ENCODE results near the gene NSF. TPM values are rescaled to one million over a fixed set of nuclear protein-coding genes. Genes with fewer than 3 reads are reported as not detected.
"Not testable (repeated sequence)": the region's sequence is repeated elsewhere in the genome, so short reads cannot be mapped to it uniquely, and the experiment has no call there.

The NSF gene
- total RNA-seq, 4 donors from 2014 or later, result 24.5 to 80.0 (median 44.6) TPM

DNA sequence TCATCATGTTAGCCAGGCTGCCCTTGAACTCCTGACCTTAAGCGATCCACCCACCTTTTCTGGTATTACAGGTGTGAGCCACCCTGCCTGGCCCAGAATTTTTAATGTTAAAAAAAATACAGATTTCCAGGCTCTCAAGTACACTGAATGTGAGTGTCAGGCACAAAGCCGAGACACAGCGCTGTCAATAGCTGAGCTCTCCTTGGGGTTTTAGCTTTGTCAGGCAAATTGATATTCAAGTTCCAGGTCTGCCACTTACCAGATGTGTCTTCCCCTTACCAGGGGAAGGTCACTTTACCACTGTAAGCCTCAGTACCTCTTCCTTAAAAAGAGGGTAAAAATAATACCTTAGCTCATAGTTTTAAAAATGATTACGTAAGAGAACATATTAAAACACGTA, 67.8 kb downstream of the NSF start:
- not testable (repeated sequence) for H3K27me3 ChIP-seq, DNase-seq

DNA sequence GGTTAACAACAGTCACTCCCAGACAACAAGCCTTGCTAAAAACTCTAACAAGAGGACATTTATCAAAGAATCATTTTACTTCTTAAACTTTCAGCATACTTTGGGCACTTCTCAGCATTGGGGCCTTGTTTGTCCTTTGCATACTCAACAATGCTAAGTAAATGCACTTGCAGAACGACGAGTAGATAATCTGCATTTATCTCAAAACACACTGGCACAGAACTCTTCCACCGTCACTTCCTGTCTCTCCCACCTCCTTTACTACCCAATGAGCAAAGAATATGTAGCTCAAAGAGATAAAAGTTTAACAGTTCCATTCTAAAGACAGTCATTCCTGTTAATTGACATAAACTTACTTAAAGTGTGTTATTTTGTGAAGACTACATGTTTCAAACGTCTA, 69.2 kb downstream of the NSF start:
- H3K9me3 ChIP-seq, H3K27ac ChIP-seq, DNase-seq, H3K4me1 ChIP-seq, H3K27me3 ChIP-seq, H3K36me3 ChIP-seq, H3K4me3 ChIP-seq: not testable (repeated sequence)

More for the DNA sequence above, 67.8 kb downstream of the NSF start:
- not testable (repeated sequence) for H3K4me3 ChIP-seq, H3K36me3 ChIP-seq, H3K9me3 ChIP-seq, H3K27ac ChIP-seq, H3K4me1 ChIP-seq

DNA sequence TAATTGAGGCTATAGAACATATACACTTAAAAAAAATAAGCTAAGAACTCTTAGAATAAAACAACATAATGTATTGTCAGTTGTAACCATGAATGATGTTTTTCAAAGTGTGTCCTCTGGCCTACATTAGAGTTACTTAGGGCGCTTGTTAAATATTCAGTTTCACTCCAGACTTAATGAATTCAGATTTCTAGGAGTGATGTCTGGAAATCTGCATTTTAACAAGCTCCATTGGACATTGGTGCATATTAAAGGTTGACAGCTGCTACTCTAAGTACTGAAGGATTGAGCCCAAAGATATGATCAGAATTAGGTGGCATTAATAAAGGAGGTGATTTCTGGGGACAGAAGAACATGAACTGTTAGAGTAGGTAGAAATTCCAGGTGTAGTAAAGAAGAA, 72.7 kb downstream of the NSF start:
- not testable (repeated sequence) for H3K27ac ChIP-seq, DNase-seq, H3K4me1 ChIP-seq, H3K4me3 ChIP-seq, H3K36me3 ChIP-seq, H3K27me3 ChIP-seq, H3K9me3 ChIP-seq

DNA sequence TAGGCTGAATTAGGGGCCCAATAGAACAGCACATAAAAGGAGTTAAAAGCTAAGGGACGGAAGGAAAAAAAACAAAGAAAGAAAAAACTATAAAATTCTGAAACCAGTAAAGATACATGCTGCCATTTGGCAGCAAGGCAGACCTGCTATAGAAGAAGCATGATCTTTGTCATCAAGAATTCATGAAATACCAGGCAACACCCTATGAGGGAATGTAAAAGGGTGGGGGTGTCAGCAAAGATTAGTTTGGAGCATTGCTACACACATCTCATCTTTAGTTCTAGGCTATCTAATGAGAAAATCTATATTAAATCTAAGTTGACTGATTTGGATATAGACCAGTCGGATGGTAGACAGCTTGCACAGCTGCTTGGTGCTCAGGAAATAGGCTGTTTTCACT, 73.1 kb downstream of the NSF start:
- H3K36me3 ChIP-seq, H3K27ac ChIP-seq, H3K9me3 ChIP-seq, H3K4me1 ChIP-seq, H3K27me3 ChIP-seq, H3K4me3 ChIP-seq, DNase-seq: not testable (repeated sequence)

DNA sequence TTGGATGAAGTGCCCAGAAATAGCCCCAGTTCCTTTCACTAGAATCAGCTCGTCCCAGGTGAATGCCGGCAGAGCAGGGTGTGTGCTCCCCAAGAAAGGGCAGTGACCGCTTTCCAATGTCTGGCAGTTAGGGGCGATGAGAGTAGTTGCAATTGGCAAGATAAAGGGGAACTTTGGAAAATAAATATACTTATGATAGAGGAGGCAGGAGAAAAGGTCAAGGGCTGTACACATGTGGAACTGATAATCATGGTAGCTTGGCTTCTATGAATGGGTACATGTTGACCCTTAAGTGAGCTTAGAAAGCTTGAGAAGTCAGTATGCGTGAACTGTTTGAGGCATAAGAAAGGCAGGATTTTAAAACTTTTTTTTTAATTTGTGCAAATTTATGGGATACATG, 75.5 kb downstream of the NSF start:
- H3K36me3 ChIP-seq, H3K9me3 ChIP-seq, H3K27ac ChIP-seq, H3K27me3 ChIP-seq, H3K4me3 ChIP-seq, H3K4me1 ChIP-seq, DNase-seq: not testable (repeated sequence)

DNA sequence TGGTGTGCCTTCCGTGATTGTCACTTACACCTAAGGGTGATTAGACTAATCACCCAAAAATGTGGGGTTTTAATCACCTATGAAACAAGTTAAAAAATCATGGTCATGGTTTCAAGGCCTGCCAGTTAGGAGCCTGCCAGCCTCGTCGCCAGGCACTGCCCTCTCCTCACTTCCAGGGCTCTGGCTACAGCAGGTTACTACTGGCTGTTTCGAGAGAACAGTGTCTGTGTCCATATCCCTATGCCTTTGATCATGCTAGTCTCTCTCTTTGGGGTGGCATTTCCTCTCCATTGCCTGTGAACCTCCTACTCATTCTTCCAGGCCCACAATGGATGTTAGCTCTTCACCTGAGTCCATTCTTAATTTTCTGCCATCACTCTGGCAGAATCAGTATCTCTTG, 80.3 kb downstream of the NSF start:
- not testable (repeated sequence) for H3K9me3 ChIP-seq

DNA sequence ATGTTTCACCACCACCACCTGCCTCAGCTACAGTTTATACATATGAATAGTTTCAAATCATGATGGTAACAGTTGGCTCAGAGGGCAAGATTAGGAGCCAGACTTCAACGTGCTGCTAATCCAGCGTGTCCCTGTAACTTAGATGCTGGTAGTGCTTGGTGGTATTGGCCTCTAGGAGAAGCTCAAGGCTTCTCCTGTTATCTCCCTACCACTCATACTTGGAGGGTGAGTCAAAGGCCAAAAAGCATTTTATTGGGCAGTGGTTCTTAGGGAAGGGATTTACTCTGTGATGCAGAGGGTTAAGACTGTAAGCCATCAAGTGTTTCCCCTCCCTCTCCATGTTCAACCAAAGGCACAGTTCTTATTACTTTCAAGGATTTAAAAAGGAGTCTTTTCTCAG, 82.3 kb downstream of the NSF start:
- H3K4me3 ChIP-seq, H3K27me3 ChIP-seq: not testable (repeated sequence)

More for the DNA sequence above, 80.3 kb downstream of the NSF start:
- H3K4me3 ChIP-seq, H3K27ac ChIP-seq, DNase-seq, H3K4me1 ChIP-seq, H3K27me3 ChIP-seq, H3K36me3 ChIP-seq: not testable (repeated sequence)

DNA sequence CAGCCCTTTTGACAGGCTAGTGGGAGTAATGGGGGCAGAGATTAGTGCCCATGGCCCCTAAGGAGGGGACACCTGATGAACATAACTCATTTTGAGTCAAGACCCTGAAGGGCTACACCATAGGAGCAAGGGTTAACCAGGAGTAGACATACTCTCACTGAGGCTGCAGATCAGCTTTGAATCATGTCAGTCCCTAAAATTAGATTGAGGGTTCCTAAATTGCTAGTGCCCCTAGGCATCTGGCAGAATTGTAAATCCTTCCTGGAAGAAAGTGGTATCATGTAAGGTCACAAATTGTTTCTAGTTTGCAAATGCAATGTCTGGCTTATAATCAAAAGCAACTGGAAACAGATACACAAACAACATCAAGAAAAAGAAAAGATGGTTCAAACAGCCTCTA, 87.3 kb downstream of the NSF start:
- H3K27me3 ChIP-seq, DNase-seq, H3K36me3 ChIP-seq, H3K9me3 ChIP-seq, H3K4me3 ChIP-seq, H3K4me1 ChIP-seq, H3K27ac ChIP-seq: not testable (repeated sequence)

More for the DNA sequence above, 82.3 kb downstream of the NSF start:
- DNase-seq, H3K36me3 ChIP-seq, H3K9me3 ChIP-seq, H3K27ac ChIP-seq, H3K4me1 ChIP-seq: not testable (repeated sequence)

DNA sequence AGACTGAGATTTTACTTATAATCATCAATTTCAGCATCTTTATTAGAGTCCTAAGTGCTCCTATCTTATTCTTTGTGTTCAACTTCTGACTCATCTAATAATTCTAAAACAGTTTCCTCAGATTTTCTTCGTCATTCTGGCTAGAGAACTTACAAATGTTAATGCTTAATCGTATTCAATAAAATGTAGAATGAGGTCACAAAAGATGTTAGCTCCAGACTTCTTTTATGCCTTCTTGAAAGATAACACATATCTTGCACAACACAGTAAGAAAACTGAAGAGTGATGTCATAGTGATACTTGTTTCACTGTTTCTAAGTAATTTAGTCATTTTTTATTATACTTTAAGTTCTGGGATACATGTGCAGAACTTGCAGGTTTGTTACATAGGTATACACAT, 93.2 kb downstream of the NSF start:
- DNase-seq, H3K9me3 ChIP-seq, H3K4me1 ChIP-seq: not testable (repeated sequence)

DNA sequence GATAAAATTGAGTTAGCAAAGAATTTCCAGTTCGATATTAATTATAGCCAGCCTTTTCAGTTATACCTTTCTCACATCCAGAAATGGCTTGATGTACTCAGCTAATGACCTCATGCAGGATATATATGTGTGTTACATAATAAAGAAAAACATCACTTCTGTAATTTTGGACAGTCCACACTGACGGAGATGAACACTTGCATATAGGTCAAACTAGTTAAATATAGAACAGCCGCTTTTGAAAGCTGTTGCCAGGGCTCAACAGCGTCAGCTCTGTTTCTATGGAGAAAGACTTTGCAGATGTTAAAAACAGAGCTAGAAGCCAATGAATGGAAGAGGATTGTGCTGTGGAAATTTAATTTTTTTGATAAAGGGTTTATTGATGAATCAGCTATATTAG, 94.8 kb downstream of the NSF start:
- not testable (repeated sequence) for DNase-seq

More for the DNA sequence above, 93.2 kb downstream of the NSF start:
- not testable (repeated sequence) for H3K27me3 ChIP-seq, H3K27ac ChIP-seq, H3K36me3 ChIP-seq, H3K4me3 ChIP-seq

DNA sequence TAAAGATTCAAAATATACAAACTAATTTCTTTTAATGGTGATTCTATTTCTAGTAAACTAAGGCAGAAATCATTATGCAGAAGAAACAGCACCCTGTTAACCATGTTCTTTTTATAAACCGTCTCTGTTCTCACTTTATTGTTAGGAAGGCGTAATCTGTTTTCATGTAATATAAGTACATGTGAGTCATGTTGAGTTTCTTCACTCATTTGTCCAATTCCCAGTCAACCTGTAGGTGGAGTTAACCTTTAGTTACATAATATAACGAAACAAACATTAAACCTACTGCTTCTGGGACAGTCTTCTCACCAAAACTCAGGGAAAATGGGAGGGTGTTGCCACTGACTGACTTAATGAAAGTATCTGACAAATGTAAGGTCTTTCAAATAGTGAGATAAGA, 101.7 kb downstream of the NSF start:
- not testable (repeated sequence) for DNase-seq, H3K9me3 ChIP-seq, H3K27me3 ChIP-seq, H3K4me1 ChIP-seq, H3K27ac ChIP-seq, H3K4me3 ChIP-seq, H3K36me3 ChIP-seq

More for the DNA sequence above, 94.8 kb downstream of the NSF start:
- H3K4me3 ChIP-seq, H3K36me3 ChIP-seq, H3K27ac ChIP-seq, H3K4me1 ChIP-seq, H3K9me3 ChIP-seq, H3K27me3 ChIP-seq: not testable (repeated sequence)

DNA sequence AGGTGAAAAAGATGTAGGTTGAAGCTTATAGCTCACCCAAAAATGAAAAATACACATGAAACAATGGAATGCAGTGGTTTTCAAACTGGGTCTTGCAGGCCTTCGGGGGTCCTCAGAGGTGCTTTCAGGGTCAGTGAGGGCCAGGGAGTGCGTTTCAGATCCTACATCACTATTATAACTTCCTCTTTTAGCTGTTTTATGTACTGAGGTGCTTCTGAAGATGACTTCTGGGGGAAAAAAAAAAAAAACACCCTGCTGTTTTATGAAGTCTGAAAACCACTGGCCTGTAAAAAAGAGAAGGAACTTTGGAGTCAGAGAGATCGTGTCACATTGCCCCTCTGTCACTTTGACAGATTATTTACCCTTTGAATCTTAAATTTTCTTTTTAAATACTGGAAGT, 102.8 kb downstream of the NSF start:
- not testable (repeated sequence) for H3K27me3 ChIP-seq, DNase-seq, H3K9me3 ChIP-seq, H3K27ac ChIP-seq, H3K4me3 ChIP-seq, H3K36me3 ChIP-seq, H3K4me1 ChIP-seq

DNA sequence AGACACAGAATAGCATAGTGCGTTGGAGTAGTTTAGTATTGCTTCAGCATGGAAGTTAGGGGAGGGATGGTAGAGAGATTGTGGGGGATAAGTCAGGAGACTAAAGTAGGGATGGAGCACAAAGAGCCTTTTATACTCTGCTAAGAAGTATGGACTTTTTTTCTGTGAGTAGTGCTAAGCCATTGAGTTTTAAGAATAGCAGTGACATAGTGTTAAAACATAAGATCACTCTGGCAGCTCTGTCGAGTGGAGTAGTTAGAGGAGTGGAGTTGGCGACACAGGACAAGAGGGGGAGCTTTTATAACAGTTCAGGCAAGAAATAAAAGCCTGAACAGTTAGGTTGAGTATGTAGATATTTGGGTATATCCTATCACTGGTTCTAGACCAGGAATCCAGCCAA, 106.1 kb downstream of the NSF start:
- not testable (repeated sequence) for H3K9me3 ChIP-seq, H3K4me3 ChIP-seq

DNA sequence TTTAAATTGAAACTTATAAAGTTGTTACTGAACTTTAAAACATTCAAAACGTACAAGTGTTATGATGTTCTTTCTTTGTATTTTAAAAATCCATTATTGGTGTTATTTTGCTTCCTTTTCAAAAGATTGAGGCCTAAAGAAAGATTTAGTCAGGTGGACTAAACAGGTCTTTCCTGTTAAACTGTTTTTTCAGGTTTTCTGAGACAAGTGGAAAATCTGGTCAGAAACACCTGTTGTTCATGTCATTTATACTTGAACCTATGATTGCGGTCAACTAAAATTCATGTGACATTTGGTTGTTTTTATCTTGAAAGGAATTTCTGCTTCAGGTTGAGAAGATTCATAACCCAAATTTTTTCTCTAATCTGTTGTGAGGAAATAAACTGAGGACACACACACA, 108.5 kb downstream of the NSF start:
- H3K4me3 ChIP-seq, H3K27me3 ChIP-seq, H3K36me3 ChIP-seq, H3K27ac ChIP-seq, H3K9me3 ChIP-seq, DNase-seq, H3K4me1 ChIP-seq: not testable (repeated sequence)

More for the DNA sequence above, 106.1 kb downstream of the NSF start:
- H3K27me3 ChIP-seq, H3K4me1 ChIP-seq, H3K27ac ChIP-seq, DNase-seq, H3K36me3 ChIP-seq: not testable (repeated sequence)

Measured in Peyer's patch (tissue), 4 donors.